Fibroblast of mammary gland (primary cell): Measurements from ENCODE around the gene PHLPP2.

Experiments used
- DNase-seq: peaks from one replicate; pipeline ENCODE4 v3.0.0-alpha.2; 2010; ENCODE audit warnings: low read depth
- H3K4me3 ChIP-seq: 2 replicates; pipeline ENCODE4 v1.5.1; 2011; ENCODE audit warnings: low read depth, mild to moderate bottlenecking, low read length, moderate library complexity; ENCODE audit not compliant: control insufficient read depth
- CTCF ChIP-seq: conservative IDR thresholded peaks from 2 replicates; pipeline ENCODE4 v1.5.1; 2011; ENCODE audit warnings: low read depth, low read length, inconsistent platforms; ENCODE audit not compliant: control insufficient read depth, insufficient read depth

The PHLPP2 gene

GRCh38 chr16:71721066-71721740 is 3.3 kb downstream of the PHLPP2 start:
- TF ChIP-seq CTCF = no peak
- H3K4me3 ChIP-seq = no peak overlapping the region
- DNase-seq = no peak

- no peak for TF ChIP-seq CTCF
- DNase-seq = no peak
- H3K4me3 ChIP-seq = no peak overlapping the region
Measured at GRCh38 chr16:71712501-71712900, 12.0 kb downstream of the PHLPP2 start.

GRCh38 chr16:71711789-71712188 is 12.7 kb downstream of the PHLPP2 start:
- no peak overlapping the region for H3K4me3 ChIP-seq
- DNase-seq = no peak
- TF ChIP-seq CTCF = no peak

GRCh38 chr16:71709229-71709781 is 15.2 kb downstream of the PHLPP2 start:
- peak; percentile 84 for DNase-seq
- TF ChIP-seq CTCF = no peak

GRCh38 chr16:71708696-71709095 is 15.8 kb downstream of the PHLPP2 start:
- H3K4me3 ChIP-seq = no peak overlapping the region
- no peak for DNase-seq
- no peak for TF ChIP-seq CTCF

More at GRCh38 chr16:71709229-71709781, 15.2 kb downstream of the PHLPP2 start:
- no peak overlapping the region for H3K4me3 ChIP-seq

GRCh38 chr16:71707199-71707598 is 17.3 kb downstream of the PHLPP2 start:
- no peak for TF ChIP-seq CTCF
- no peak for DNase-seq
- H3K4me3 ChIP-seq = no peak overlapping the region

- no peak for TF ChIP-seq CTCF
- H3K4me3 ChIP-seq = no peak overlapping the region
- no peak for DNase-seq
Measured at GRCh38 chr16:71706046-71706445, 18.5 kb downstream of the PHLPP2 start.
